Left forelimb (tissue), 1 donor: Measurements from ENCODE around the gene CCDC106.

Experiments used
- DNase-seq: peaks from one replicate; pipeline ENCODE4 v3.0.0-alpha.2; 2018; ENCODE audit warnings: low spot score

Gene CCDC106

DNA sequence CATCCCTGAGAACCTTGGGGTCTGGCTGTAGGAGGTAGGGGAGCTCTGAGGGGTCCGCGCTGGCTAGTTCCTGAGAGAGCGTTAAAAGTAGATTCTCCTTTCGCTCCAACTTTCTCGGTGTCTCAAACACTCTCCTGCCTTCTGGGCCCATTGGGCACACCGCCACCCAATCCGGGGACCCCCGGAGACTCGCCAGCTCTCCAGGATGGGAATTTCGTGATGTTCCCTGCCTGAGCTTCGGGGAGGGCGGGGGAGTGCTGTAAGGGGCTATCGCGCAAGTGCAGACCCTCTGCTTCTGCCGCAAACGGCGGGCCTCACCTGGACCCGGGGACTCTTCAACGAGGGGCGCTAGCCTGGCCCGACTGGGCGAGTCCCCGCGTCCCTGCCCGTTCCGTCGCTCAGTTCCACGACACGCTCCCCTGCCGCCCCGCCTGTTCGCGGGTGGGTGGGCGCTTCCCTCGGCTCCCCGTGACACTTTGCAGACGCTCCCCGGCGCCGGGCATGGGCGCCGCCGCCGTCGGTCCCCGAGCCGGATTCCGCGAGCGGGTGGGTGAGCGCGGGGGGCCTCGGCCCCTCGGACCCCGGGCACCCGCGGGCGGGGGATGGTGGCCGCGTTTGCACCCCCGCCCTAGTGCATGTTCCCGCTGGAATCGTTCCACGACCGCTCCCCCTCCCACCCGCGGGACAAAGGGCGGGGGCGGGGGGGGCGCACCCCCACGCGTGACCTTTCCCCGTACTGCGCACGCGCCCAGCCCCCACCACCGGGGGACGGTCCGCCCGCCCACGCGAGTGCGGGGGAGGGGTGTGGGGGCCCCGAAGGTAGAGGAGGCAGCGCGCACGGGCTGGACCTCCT, at the start of gene CCDC106:
TSS of gene CCDC106 (plus strand) at position 481 of the 853 bp plus-strand sequence. CDS start 835 bp downstream, outside the sequence.
- DNase-seq: peak; percentile 92

DNA sequence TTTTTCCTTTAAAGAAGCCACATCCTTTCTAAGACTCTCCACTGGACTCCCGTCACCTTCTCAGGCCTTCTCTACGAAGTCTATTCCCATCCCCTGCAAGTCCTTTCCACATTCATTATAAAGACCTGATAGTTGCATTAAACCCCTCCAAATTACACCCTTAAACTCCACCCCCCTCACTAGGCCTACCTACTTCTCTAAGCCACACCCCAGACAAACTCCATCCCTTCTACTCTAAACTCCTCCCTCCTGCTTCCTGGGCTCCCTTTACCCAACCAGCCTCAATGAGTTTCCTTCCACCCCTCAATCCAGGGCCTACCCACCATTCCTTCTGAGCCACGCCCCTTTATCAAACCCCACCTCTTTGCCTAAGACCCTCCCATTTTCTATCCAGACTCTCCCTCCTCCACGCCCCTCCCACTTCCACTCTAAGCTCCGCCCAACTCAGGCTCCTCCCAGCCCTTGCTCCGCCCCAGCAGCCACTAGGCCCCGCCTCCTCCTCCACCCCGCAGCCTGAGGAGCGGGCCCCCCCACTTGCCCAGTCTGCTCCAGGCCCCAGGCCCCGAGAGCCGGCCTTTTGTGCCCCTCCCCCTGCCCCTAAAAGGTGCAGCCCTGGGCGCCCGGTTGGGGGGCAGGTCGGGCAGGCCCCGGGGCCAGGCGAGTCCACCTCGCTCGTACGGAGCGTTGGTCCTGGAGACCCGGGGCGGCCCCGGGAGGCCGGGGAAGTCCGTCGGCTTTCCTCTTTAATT, 49.1 kb upstream of the CCDC106 start:
- DNase-seq: peak; percentile 95

DNA sequence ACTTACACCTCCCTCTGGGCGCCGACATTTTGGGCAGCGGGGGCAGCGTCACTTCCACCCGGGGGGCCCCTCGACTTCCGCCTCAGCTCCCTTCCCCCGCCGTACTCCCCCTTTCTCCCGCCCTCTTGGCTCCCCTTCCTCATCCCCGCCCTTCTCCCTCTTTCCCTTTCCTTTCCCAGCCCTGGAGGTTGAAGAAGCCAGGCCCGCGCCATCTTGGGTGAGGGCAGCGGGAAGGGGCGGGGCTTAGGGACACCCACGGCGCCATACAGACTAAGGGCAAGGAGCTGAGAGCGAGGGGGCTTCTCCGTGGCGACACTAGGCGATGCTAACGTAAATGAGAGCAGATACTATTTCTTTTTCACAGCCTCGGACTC, 48.6 kb upstream of the CCDC106 start, which contains the start of gene FIZ1:
TSS of gene FIZ1 (minus strand) at position 50 of the 374 bp plus-strand sequence. CDS start 1,652 bp downstream, outside the sequence.
- DNase-seq: peak; percentile 100

DNA sequence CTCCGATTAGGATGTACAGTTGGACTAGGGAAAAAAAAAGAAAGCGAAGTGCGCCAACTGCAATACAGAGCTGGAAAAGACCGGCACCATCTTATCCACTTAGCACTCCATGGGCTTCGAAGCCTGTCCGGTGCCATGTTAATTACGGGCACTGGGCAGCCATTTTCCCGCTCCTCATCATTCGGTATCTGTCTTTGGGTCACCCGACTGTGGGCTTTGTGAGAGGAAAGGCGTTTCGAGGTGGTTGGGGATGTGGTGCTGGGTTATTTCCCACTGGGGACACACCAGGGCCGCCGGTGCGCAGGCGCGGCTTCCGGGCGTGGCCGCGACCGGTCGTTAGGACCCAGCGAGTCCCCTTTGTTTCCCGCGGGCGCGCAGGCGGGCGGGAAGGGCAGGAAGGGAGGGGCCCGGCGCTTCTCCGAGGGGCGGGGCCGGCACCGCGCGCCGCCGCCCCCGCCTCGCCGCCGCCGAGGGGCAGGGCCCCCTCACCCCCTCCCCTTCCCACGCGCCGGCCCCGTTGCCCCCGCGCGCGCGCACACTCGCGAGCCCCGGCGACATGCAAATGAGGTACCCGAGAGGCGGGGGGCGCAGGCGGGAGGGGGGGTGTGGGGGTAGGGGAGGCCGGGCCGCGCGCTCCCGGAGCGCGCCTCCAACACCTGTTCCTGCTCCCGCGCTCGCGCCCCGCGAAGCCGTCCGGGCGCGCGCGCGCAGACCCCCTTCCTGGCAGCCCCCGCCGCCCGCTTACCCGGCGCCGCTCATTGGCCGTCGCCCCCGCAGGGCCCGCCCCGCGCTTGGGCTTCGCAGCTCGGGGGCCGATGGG, 48.0 kb upstream of the CCDC106 start, which contains the start of gene ZNF524:
TSS of gene ZNF524 (plus strand) at position 447 of the 820 bp plus-strand sequence. CDS start 1,825 bp downstream, outside the sequence.
- peak; percentile 95 for DNase-seq

DNA sequence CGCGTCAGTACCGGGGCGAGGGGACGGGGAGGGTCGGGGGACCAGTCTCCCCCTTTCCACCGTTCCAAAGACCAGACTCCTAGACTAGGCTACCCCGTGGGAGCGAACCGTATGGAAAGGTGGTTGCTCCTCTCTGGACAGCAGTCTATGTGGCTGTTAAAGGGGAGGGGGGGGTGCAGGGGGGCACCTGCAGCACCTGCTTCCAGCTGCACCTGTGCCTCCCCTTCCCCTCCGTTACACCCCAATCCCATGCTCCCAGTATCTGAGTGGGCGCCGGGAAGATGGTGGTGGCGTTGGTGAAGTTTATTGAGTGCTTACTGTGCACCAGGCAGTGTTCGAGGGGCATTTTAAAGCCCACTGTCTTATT, 47.4 kb upstream of the CCDC106 start:
- DNase-seq: no peak

DNA sequence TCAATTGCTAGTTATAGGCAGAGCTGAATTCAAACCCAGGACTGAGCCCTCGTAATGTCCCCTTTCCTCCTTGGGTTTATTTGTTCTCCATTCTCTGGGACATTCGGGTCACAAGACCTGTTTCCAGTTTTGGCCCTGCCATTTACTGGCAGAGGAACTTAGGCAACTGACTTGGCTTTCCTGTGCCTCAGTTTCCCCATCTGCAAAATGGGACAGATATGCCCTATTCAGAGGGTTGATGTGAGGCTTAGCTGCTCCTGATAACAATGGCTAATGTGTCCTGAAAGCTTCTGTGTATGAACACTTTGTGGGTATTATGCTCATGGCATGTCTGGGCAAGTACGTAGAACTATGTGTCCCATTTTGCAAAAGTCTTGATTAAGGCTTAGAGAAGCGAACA, 46.9 kb upstream of the CCDC106 start:
- no peak for DNase-seq

DNA sequence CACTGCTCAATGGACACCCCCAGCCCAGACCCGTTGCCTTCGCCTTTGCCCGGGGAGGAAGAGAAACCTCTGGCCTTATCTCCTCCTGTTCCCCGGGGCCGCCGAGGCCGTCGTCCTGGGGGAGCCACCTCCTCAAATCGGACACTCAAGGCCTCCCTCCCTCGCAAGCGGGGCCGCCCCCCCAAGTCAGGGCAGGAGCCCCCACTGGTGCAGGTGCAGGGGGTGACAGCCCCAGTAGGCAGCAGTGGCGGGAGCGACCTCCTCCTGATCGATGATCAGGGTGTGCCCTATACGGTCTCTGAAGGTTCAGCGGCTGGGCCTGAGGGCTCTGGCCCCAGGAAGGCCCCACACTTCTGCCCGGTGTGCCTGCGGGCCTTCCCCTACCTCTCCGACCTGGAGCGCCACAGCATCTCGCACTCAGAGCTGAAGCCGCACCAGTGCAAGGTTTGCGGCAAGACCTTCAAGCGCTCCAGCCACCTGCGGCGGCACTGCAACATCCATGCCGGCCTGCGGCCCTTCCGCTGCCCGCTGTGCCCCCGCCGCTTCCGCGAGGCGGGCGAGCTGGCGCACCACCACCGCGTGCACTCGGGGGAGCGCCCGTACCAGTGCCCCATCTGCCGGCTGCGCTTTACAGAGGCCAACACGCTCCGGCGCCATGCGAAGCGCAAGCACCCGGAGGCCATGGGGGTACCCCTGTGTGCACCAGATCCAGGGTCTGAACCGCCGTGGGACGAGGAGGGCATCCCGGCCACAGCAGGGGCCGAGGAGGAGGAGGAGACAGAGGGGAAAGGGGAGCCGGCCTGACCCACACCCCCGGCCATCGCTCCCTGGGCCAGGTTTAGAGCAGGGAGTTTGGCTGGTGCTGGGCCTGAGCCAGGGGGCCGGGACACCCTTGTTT, 45.7 kb upstream of the CCDC106 start:
- no peak for DNase-seq

DNA sequence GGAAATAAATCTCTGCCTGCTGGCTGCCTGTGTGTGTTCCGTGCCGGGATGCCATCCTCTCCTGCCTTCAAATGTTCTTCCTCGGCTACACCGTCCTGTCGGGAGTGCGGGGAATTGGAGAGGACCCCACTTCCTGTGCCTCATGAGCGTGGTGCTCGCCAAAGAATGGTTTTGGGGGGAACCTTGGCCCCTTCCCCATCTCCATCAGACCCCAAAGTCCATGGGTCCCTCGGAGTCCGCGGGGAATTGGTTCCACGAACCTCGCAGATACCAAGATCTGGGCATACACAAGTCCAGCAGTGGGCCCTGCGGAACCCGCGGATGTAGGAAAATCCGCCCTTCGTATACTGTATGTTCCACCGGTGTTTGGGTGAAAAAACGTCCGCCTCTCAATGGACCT, 44.9 kb upstream of the CCDC106 start:
- no peak for DNase-seq

DNA sequence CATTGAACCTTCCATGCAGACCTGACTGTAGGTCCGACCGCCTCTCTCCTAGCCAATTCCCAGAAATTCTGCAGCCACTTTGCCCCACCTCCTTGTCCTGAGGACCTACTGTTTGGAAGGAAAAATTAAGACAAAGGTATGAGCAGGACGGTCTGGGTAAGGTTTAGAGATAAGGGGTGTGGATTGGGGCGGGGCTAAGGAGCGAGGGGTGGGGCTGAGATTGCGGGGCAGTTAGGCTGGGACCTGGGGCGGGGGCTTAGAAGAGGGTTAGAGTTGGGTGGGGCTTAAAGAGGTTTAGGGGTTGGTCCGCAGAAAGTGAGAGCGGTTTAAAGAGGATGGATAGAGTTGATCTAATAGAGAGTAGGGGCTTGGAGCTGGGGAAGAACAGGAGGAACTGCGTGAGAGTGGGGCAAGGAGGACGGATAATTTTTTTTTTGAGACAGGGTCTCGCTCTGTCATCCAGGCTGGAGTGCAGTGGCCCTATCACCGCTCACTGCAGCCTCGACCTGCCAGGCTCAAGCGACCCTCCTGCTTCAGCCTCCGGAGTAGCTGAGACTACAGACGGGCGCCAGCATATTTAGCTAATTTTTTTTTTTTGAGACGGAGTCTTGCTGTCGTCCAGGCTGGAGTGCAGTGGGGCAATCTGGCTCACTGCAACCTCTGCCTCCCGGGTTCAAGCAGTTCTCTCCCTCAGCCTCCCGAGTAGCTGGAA, 44.3 kb upstream of the CCDC106 start:
- DNase-seq: no peak

DNA sequence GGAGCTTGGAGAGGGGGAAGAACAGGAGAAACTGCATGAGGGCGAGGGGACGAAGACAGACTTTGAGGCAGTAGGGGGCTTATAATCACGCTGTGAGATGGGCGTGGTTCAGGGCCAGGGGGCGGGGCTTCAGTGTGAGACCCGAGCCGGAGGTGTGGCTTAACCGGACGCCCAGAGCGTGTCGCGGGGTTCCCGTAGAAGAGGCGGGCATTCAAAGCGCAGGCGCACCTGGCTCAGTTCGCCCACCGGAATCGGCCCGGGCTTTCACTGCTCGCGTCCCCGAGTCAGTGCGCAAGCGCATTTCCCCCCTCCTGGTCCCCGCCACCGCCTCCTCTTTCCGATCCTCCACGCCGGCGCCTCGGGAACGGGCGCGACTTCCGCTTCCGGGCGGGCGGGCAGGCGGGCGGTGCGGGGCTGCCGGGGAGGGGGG, 42.8 kb upstream of the CCDC106 start:
- peak; percentile 99 for DNase-seq

DNA sequence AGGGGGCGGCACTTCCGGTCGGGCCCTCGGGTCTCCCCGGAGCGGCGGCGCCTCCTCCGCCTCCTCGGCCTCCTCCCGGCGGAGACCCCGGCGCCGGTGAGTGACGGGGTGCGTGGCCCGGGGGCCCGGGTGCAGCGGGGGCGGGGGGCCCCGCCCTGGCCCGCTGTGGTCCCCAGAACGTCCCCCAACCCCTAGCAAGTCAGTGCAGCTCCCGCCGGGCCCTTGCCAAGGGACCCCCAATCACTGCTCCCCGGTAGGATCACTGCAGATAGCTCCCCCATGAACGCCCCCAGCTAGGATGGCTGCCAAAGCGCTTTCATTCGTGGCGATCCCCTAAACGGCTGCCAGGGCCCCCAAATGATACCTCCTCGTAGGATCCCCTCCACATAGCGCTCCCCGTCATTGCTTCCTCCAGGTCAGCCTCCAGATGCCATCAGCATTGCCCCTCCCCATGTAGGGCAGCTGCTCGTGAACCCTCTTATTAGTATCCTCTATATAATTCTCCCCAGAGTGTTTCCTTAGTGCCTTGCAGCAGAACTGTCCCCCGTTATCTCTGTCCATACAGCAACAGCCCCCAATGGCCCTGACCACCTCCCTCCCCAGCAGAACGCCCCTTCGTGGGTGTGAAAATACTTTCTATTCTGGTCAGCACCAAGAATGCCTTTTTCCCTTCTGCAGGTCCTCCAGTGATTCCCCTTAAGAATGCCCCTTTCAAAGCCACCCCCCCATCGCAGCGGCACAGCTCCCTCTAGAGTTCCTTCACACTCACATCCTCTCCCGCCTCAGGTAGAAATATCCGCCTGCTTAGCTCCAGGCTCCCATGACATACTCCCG, 42.2 kb upstream of the CCDC106 start, which contains the start of gene ZNF865:
TSS of gene ZNF865 (plus strand) at position 11 of the 834 bp plus-strand sequence. CDS start 7,972 bp downstream, outside the sequence.
- peak; percentile 79 for DNase-seq

DNA sequence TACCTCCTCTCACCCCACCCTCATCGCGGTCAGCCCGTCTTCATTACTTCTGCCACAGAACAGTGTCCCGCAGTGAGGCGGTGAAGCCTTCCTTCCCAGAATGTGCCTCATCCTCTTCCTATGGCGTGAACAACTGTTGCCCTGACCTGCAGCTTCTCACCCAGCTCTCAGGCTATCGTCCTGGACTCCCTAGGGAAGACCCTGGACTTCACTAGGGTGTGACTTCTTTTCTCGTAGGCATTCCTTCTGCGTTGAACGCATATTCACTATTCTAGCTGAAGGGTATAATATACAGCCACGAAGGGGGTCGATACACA, 41.6 kb upstream of the CCDC106 start:
- DNase-seq: no peak

DNA sequence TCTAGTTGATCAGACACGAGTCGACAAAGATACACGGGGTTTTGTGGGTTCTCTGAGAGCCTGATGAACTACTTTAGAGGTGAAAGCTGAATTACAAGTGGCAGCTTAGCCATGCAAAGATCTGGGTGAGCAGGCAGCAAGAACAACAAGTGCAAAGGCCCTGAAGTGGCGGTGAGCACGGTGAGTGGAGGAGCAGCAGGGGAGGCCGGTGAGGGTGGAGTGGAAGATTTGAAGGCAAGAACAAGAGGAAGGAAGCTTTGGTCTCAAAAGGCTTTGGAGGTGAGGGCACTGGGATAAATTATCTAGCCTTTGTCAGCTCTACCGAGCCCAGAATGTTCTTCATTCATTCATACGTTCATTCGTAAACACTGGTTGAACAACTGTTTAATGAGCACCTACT, 41.2 kb upstream of the CCDC106 start:
- no peak for DNase-seq

DNA sequence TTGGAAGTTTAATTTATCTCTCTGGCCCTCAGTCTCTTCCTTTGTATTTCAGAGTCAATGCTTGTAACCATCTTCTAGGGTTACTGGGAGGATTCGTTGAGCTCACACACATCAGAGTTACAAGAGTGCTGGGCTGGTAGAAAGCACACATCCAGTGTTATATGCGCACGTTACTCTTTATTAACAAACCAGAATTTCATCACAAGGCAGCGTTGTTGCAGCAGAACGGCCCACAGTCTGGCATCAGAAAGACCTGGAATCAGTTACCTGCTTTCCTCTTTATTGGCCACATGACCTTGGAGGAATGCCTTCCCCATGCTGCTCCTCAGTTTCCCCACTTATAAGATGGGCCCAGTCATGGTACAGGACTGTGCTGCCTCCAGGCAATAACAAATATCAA, 38.7 kb upstream of the CCDC106 start:
- no peak for DNase-seq

DNA sequence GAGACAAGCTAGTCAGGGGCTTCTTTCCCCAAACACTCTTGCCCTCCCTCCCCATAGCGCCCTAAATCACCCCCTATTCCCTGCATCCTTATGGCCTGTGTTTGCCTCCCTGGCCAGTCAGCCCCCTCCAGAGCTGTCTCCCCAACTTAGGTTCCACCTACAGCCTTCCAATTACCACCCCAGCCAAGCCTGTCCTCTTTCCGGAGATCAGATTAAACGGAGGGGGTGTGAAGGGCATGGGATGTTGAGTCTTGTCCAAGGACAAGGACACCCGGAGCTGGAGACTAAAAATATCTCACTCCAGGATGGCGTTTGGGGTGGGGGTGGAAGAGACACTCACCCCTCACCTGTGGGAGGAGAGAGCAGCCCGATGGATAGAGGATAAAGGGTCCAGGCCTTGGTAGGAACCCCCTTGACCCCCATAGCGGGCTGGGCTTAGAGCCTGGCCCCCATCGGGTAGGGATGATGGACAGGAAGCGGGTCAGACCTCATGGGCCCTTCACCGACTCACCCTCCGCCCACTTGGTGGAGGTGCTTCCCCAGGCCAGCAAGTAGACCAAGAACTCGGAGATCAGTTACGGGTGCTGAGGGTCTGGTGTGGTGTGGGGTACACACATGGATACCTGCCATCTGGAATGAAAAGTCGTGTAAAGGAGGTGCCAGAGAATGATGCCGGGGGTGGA, 36.6 kb upstream of the CCDC106 start:
- no peak for DNase-seq

DNA sequence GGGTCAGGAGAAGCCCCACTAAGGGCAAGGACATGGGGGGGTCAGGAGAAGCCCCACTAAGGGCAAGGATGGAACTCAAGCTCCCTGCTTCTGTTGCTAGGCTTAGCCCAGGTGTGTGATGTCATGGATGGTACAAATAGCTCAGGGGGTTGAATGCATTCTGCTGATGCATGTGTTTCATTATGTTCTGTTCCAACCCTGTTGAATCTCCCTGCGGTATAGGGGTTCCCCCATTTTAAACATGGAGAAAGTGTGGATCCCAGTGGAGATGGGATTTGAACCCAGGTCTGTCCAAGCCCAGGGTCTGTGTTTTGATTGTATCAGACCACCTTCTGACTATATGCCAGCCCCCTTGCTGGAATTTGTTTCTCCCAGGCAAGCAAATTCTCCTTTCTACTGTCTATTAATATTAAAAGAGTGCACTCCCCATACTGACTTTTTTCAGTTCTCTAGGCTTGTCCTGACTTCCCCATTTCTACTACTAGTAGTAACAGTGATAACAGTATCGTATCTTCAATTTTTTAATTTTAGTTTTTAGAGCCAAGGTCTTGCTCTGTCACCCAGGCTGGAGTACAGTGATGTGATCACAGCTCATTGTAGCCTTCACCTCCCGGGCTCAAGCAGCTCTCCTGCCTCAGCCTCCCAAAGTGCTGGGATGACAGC, 35.9 kb upstream of the CCDC106 start:
- no peak for DNase-seq

DNA sequence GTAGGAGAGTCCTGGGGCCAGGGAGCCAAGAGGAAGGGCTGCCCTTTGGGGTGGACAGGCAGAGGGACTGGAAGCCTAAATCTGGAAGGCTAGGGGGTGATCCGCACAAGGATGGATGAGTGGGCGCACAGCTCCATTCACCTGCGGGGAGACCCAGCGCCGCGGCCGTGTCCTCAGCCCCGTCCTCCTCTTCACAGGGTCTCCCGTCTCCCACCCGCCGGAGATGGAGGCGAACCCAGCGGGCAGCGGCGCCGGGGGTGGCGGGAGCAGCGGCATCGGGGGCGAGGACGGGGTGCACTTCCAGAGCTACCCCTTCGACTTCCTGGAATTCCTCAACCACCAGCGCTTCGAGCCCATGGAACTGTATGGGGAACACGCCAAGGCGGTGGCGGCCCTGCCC, 34.6 kb upstream of the CCDC106 start:
- DNase-seq: no peak
